ENCODE measurements around the gene TNFRSF12A. TPM values are rescaled to one million over a fixed set of nuclear protein-coding genes. Genes with fewer than 3 reads are reported as not detected.

Gene TNFRSF12A
- polyA plus RNA-seq, 12 donors: 17.2 to 159 (median 35.9) TPM; not detected in 1

GRCh38 chr16:3007957-3008689, 12.0 kb upstream of the TNFRSF12A start:
- no peak for DNase-seq

GRCh38 chr16:3008690-3009037, 11.5 kb upstream of the TNFRSF12A start:
- no peak for DNase-seq

GRCh38 chr16:3009568-3010390, 10.4 kb upstream of the TNFRSF12A start:
- no peak for DNase-seq

GRCh38 chr16:3010510-3010909, 9.7 kb upstream of the TNFRSF12A start:
- no peak for DNase-seq

GRCh38 chr16:3012246-3012645, 7.9 kb upstream of the TNFRSF12A start:
- DNase-seq: no peak

- DNase-seq: no peak
Observed at GRCh38 chr16:3012828-3013420, 7.2 kb upstream of the TNFRSF12A start, which contains the start of gene CLDN9. TSS of gene CLDN9 (plus strand) at chr16:3012923. CDS start at chr16:3013363, 440 bp downstream.

- DNase-seq: no peak
Observed at GRCh38 chr16:3013491-3013951, 6.6 kb upstream of the TNFRSF12A start.

GRCh38 chr16:3013998-3014690, 6.0 kb upstream of the TNFRSF12A start:
- no peak for DNase-seq

- no peak for DNase-seq
Observed at GRCh38 chr16:3014971-3015370, 5.2 kb upstream of the TNFRSF12A start.

GRCh38 chr16:3015865-3016521, 4.2 kb upstream of the TNFRSF12A start:
- DNase-seq: no peak

GRCh38 chr16:3017344-3017743, 2.8 kb upstream of the TNFRSF12A start:
- DNase-seq: no peak

GRCh38 chr16:3017794-3018506, 2.2 kb upstream of the TNFRSF12A start, which contains the start of gene CLDN6:
TSS of gene CLDN6 (minus strand) at chr16:3018183. CDS start at chr16:3016021, 2,162 bp downstream.
- DNase-seq: no peak

- DNase-seq: no peak
Observed at GRCh38 chr16:3019594-3020246, 448 bp upstream of the TNFRSF12A start.

GRCh38 chr16:3020604-3021448, 658 bp downstream of the TNFRSF12A start:
- DNase-seq: peak; percentile 47

- peak; percentile 74 for DNase-seq
Observed at GRCh38 chr16:3021449-3022207, 1.5 kb downstream of the TNFRSF12A start.

GRCh38 chr16:3022208-3022683, 2.1 kb downstream of the TNFRSF12A start:
- peak; percentile 91 for DNase-seq

- no peak for DNase-seq
Observed at GRCh38 chr16:3022684-3023414, 2.7 kb downstream of the TNFRSF12A start.

- no peak for DNase-seq
Observed at GRCh38 chr16:3023415-3023668, 3.2 kb downstream of the TNFRSF12A start.
